GM12873 (cell line): ENCODE measurements around the gene APOA5.

ENCODE experiments used
- TF ChIP-seq, protein P1 (sequence below): IDR thresholded peaks from 2 replicates; pipeline ENCODE4 v1.5.1; 2012; ENCODE audit warnings: low read depth, mild to moderate bottlenecking, moderate library complexity, low read length, control low read depth; ENCODE audit not compliant: insufficient read depth; ENCODE audit errors: missing control alignments

APOA5 gene

DNA sequence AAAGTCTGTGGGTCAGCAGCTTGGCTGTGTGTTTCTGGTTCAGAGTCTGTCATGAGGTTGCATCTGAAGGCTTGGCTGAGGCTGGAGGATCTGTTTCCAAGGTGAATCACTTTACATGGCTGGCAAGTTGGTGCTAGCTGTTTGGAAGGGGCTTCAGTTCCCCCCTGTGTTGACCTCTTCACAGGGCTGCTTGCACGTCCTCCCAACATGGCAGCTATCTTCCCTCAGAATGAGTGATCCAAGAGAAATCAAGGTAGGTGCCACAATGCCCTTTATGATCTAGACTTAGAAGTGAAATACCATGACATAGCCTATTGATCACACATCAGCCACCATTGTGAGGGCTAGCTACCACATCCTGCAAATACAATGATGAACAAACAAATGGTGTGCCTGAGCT is 21.5 kb upstream of the APOA5 start:
- TF ChIP-seq, protein P1, sequence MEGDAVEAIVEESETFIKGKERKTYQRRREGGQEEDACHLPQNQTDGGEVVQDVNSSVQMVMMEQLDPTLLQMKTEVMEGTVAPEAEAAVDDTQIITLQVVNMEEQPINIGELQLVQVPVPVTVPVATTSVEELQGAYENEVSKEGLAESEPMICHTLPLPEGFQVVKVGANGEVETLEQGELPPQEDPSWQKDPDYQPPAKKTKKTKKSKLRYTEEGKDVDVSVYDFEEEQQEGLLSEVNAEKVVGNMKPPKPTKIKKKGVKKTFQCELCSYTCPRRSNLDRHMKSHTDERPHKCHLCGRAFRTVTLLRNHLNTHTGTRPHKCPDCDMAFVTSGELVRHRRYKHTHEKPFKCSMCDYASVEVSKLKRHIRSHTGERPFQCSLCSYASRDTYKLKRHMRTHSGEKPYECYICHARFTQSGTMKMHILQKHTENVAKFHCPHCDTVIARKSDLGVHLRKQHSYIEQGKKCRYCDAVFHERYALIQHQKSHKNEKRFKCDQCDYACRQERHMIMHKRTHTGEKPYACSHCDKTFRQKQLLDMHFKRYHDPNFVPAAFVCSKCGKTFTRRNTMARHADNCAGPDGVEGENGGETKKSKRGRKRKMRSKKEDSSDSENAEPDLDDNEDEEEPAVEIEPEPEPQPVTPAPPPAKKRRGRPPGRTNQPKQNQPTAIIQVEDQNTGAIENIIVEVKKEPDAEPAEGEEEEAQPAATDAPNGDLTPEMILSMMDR, result no peak

DNA sequence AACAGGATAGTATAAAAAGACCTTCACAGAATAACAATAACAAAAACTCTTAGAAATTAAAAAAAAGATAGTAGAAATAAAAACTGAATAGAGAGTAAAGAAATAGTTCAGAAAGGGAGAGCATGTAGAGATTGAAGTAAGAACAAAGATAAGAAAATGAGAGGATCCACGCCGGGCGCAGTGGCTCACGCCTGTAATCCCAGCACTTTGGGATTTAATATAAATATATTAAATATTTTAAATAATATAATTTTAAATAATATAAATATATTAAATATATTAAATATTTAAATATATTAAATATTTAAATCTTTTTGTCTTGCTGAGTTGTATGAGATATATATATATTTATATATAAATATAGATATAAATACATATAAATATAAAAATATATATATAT is 20.4 kb upstream of the APOA5 start:
- TF ChIP-seq, protein P1, result no peak

DNA sequence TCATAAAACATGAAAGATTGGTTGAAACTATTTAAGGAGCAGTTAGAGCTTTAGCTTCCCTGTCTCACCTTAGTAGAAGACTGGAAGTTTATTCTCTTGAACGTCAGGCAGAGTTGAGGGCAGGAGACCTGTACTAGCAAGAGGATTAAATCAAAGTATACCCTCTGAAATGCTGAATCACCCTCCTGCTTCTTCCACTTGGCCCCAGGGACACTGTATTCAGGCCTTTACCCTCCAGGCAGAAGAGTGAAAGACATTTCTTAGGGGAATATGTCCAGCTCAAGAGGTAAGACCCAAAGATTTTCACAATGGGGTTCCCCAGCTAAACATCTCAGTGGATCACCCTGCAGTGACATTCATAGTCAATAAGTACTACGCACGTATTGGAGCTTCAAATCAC is 19.5 kb upstream of the APOA5 start:
- TF ChIP-seq, protein P1, result no peak

DNA sequence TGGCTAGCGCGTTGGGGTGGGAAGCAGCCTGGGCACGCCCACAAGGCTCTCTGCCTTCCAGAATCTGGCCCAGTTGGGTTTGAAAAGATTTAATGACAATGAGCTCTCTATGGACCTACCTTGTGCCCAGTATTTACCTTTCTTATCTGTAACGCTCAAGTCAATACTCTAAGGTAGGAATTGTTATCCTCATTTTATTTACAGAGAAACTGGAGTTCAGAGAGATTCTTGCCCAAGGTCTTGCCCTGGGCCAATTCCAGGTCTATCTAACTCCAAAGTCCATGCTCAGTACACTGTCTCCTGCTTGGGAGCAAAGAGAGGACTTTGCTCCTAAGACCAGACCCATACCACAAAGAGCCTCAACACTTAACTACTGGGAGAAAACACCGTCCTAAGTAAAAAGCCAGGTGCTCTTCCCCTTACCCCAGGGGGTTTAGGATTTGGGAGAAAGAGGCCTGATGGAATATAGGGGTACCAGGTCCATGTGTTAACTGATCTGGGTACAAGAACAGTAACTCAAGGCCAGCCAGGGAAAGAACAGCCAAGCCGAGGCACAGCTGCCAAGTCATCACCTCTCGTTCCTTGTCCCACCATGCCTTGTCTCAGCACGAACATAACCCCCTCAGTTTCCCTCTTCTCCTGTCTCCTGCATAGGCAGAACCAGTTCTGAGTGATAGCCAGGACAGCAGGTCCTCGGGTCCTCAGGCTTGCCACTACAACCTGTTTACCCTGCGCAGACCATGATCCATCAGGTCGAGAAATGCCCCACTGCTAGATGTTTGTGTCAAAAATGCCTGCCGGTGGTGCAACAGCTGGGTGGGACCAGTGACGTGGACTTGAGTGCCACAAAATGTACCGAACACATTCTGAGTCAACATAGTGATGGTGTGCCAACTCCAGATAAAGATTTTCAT is 16.8 kb upstream of the APOA5 start:
- TF ChIP-seq, protein P1, result no peak

DNA sequence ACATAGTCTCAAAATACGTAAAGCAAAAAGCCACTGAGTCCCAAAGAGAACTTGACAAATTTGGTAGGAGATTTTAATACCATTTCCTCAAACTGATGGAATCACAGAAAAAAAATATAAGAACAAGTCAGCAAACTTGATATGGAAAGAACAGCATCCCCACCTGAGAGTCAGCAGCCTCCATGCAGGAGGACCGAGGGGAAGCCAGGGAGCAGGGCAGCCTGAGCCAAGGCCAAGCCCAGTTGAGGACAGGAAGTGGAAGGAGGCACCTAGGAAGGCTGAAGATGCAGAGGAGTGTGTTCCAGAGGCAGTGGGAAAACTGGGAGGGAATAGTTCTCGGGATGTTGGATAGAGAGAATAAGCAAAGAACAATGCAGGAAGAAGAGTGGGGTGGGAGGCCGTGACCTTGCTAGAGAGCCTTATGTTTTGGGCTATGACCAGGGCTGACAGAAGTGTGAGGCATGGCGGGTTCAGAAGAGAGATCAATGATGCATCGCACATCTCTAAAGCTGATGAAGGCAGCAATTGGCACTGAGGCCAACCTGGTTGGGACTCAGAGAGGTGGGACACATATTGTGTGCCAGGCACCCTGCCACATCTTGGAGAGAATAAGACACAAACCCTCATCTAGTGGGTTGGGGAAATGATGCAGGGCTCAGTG is 16.1 kb upstream of the APOA5 start:
- TF ChIP-seq, protein P1, result no peak

DNA sequence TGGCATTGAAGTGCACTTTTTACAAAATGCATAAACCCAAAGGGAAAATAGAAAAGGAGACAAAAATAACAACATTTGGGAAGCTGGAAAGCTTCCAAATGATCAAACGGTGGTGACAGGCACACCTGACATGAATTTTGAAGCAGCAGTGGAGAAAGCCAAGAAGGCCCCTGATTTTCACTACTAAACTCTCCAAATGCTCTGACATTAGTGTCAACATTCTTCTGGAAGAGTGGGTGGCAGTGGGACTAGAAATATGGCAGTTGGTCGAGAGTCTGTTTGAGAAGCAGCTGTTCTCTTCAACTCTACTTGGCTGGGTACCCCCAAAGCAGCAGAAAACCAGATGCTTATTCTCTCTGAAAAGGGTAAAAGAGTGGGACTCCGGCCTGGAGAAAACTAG is 12.3 kb upstream of the APOA5 start:
- TF ChIP-seq, protein P1, result no peak

DNA sequence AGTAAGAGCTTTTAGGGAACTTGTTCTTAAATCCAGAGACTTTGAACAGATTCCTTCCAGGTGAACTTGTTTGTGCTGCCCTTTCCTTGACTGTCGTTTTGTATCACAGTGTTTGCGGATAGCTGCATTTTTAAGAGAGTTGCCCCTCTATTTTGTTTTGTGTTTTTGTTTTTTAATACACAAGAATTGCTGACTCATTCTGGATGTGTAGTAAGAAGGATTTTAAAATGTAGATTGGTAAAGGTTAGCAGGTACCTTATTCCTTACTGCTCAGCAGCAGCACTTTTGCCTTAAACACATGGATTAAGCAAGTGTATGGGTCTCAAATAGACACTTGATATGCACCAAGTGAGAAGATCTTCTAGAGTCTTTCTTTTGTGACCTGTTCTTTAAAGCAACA is 8.9 kb upstream of the APOA5 start:
- TF ChIP-seq, protein P1, result no peak
